PC-9 (cell line): ENCODE measurements around the gene SND1. TPM values are rescaled to one million over a fixed set of nuclear protein-coding genes. Genes with fewer than 3 reads are reported as not detected.

Experiments
- BruUV-seq: library from RNA; stranded (reverse); fragments of 400-500 nt; replicated peaks from 2 replicates; lab custom pipeline; 2021; lab: Mats Ljungman, UMichigan
- CTCF ChIA-PET: fragments of 300-600 bp; sonication (Branson Sonifier 250); formaldehyde crosslinking; loops from one replicate; lab custom pipeline; 2022; ENCODE audit warnings: antibody characterized with exemption; lab: Charles Lee
- POLR2A ChIA-PET: fragments of 300-600 bp; sonication (Branson Sonifier 250); formaldehyde crosslinking; loops from one replicate; lab custom pipeline; 2022; ENCODE audit warnings: antibody characterized with exemption; ENCODE audit not compliant: unreplicated experiment; lab: Charles Lee
- DNase-seq, 2 experiments: peaks; one replicate each; pipeline versions ENCODE4 v3.0.0 to v3.0.0-alpha.2; 2015 to 2022; ENCODE audit warnings: mixed read lengths in 1 of 2
- H2AFZ ChIP-seq: fragments of 200-600 bp; sonication (generic); 2 replicates; pipeline ENCODE4 v1.8.1; 2017; ENCODE audit warnings: antibody characterized with exemption
- H3F3A ChIP-seq: fragments of 200-600 bp; sonication (generic); 2 replicates; pipeline ENCODE4 v1.8.1; 2017; ENCODE audit warnings: antibody characterized with exemption, mild to moderate bottlenecking, low read depth; ENCODE audit not compliant: insufficient read depth
- H3K27ac ChIP-seq: fragments of 200-600 bp; sonication (generic); 2 replicates; pipeline ENCODE4 v1.6.1; 2016; ENCODE audit warnings: mixed run types
- H3K27me3 ChIP-seq: fragments of 200-600 bp; sonication (generic); 2 replicates; pipeline ENCODE4 v1.6.1; 2016; ENCODE audit warnings: low read depth, mixed run types; ENCODE audit not compliant: insufficient read depth
- H3K36me3 ChIP-seq: fragments of 200-600 bp; sonication (generic); 2 replicates; pipeline ENCODE4 v1.6.1; 2016; ENCODE audit warnings: low read depth, mixed run types
- H3K4me1 ChIP-seq: fragments of 200-600 bp; sonication (generic); replicated peaks from 2 replicates; pipeline ENCODE4 v1.6.1; 2016; ENCODE audit warnings: mixed run types; ENCODE audit not compliant: insufficient read depth
- H3K4me2 ChIP-seq: fragments of 200-600 bp; sonication (generic); 2 replicates; pipeline ENCODE4 v1.6.1; 2017; ENCODE audit warnings: mixed run types
- H3K4me3 ChIP-seq: fragments of 200-600 bp; sonication (generic); 2 replicates; pipeline ENCODE4 v1.6.1; 2016; ENCODE audit warnings: mixed run types
- H3K79me2 ChIP-seq: fragments of 200-600 bp; sonication (generic); 2 replicates; pipeline ENCODE4 v1.6.1; 2017; ENCODE audit warnings: low read depth, mixed run types
- H3K9me2 ChIP-seq: fragments of 200-600 bp; sonication (generic); 2 replicates; pipeline ENCODE4 v1.8.1; 2017; ENCODE audit warnings: mild to moderate bottlenecking; ENCODE audit not compliant: insufficient read depth
- H3K9me3 ChIP-seq: fragments of 200-600 bp; sonication (generic); 2 replicates; pipeline ENCODE4 v1.8.1; 2016; ENCODE audit warnings: low read depth; ENCODE audit not compliant: insufficient read depth
- H4K20me1 ChIP-seq: fragments of 200-600 bp; sonication (generic); 2 replicates; pipeline ENCODE4 v1.8.1; 2017; ENCODE audit not compliant: insufficient read depth
- CTCF ChIP-seq: fragments of 200-600 bp; sonication (generic); conservative IDR thresholded peaks from 2 replicates; pipeline ENCODE4 v1.6.1; 2017; ENCODE audit warnings: mixed run types, antibody characterized with exemption, mild to moderate bottlenecking, moderate library complexity
- EZH2 ChIP-seq: fragments of 200-600 bp; sonication (generic); IDR thresholded peaks from 2 replicates; pipeline ENCODE4 v1.8.0; 2017; ENCODE audit warnings: antibody characterized with exemption, low read depth
- intact Hi-C: fragments of 100-400 bp; cut with micrococcal nuclease; formaldehyde crosslinking; loops from one replicate; pipeline ENCODE4 v1.10.0; 2022; ENCODE audit not compliant: unreplicated experiment
- total RNA-seq: library from RNA; stranded (reverse); gene quantifications from 2 replicates; pipeline ENCODE4 v1.2.3, GENCODE V29; 2021

Gene SND1
- total RNA-seq, 1 experiment from 2014 or later: 273 TPM

- H3K9me3 ChIP-seq: no peaks in the 10 kb centered on the region
- H3F3A ChIP-seq: no peaks in the 10 kb centered on the region; the same call in 1 of the 2 replicates
- TF ChIP-seq EZH2: no peak
- ChIA-PET POLR2A (interaction anchor here (0.7 kb wide), 1 partner anchor 560 kb away, joined by 3 read pairs; no protein-coding TSS in a partner anchor), CTCF (no interaction called here)
- peak overlapping the region; percentile 86; the same call in 1 of the 2 replicates for H3K4me3 ChIP-seq
- peaks cover 77% of the 10 kb centered on the region for H3K79me2 ChIP-seq
- H3K27ac ChIP-seq: no peak overlapping the region
- no peaks in the 10 kb centered on the region for H3K9me2 ChIP-seq
- no TSS peak for BruUV-seq
- intact Hi-C loops: loop anchor here (5.0 kb wide), 1 partner anchor 262 kb away; the partner anchor contains the start of gene ZNF800
- H3K4me1 ChIP-seq: peaks cover 27% of the 10 kb centered on the region
- H3K4me2 ChIP-seq: peak overlapping the region; percentile 87
- H3K36me3 ChIP-seq: peaks cover 26% of the 10 kb centered on the region
- DNase-seq: no peak
- H2AFZ ChIP-seq: no peak overlapping the region
- no peaks in the 10 kb centered on the region for H3K27me3 ChIP-seq
- H4K20me1 ChIP-seq: peaks cover 61% of the 10 kb centered on the region
Measured at GRCh38 chr7:127654404-127655394, 2.7 kb downstream of the SND1 start.

- Histone ChIP-seq H4K20me1 (peaks cover 72% of the 10 kb centered on the region), H3K4me1 (peaks cover 27% of the 10 kb centered on the region), H3K79me2 (peaks cover 87% of the 10 kb centered on the region), H3K27me3 (no peaks in the 10 kb centered on the region), H2AFZ (no peak overlapping the region), H3K4me2 (peak overlapping the region; percentile 87), H3K9me2 (no peaks in the 10 kb centered on the region), H3K36me3 (peaks cover 26% of the 10 kb centered on the region), H3K4me3 (no peak overlapping the region), H3F3A (no peaks in the 10 kb centered on the region; the same call in 1 of the 2 replicates), H3K27ac (no peak overlapping the region), H3K9me3 (no peaks in the 10 kb centered on the region)
- no TSS peak for BruUV-seq
- no peak for TF ChIP-seq EZH2
- no peak for TF ChIP-seq CTCF
- CTCF ChIA-PET: no interaction called here
- intact Hi-C loops: no loop called here
- no peak for DNase-seq
- POLR2A ChIA-PET: interaction anchor here (0.5 kb wide), 1 partner anchor 100 kb away, joined by 3 read pairs; no protein-coding TSS in a partner anchor
Measured at GRCh38 chr7:127655720-127656119, 3.7 kb downstream of the SND1 start.

- Histone ChIP-seq H3K9me2 (no peaks in the 10 kb centered on the region), H3K9me3 (no peaks in the 10 kb centered on the region), H3K4me1 (peaks cover 23% of the 10 kb centered on the region), H3K4me2 (no peak overlapping the region), H4K20me1 (peaks cover 89% of the 10 kb centered on the region), H3K4me3 (no peak overlapping the region), H3K79me2 (peaks cover 100% of the 10 kb centered on the region), H2AFZ (no peak overlapping the region), H3K27ac (no peak overlapping the region), H3F3A (peaks cover 4% of the 10 kb centered on the region; the same call in 1 of the 2 replicates), H3K27me3 (no peaks in the 10 kb centered on the region), H3K36me3 (peaks cover 26% of the 10 kb centered on the region)
- TF ChIP-seq CTCF (no peak), EZH2 (no peak)
- CTCF ChIA-PET: no interaction called here
- BruUV-seq: no TSS peak
- no peak for DNase-seq
- intact Hi-C loops: no loop called here
- POLR2A ChIA-PET: interaction anchor here (0.6 kb wide), 1 partner anchor 41 kb away, joined by 3 read pairs; no protein-coding TSS in a partner anchor
Measured at GRCh38 chr7:127657500-127657899, 5.5 kb downstream of the SND1 start.
